Fibroblast of lung (primary cell): ENCODE results near the gene FCHO2. TPM values are rescaled to one million over a fixed set of nuclear protein-coding genes. Genes with fewer than 3 reads are reported as not detected.

Experiments
- DNase-seq, 2 donors: peaks; one replicate each; pipeline versions ENCODE4 v3.0.0 to v3.0.0-alpha.2; 2010; ENCODE audit warnings: low read depth in 2 of 2
- H2AFZ ChIP-seq: 2 replicates; pipeline ENCODE4 v1.5.1; 2012; ENCODE audit warnings: low read length, control low read depth, inconsistent platforms
- H3K27ac ChIP-seq: 2 replicates; pipeline ENCODE4 v1.5.1; 2011; ENCODE audit warnings: low read length, control low read depth; ENCODE audit not compliant: insufficient read depth
- H3K27me3 ChIP-seq: 2 replicates; pipeline ENCODE4 v1.5.1; 2011; ENCODE audit warnings: mild to moderate bottlenecking, low read length; ENCODE audit not compliant: control insufficient read depth, insufficient read depth
- H3K36me3 ChIP-seq: 2 replicates; pipeline ENCODE4 v1.5.1; 2011; ENCODE audit warnings: low read length; ENCODE audit not compliant: control insufficient read depth, insufficient read depth
- H3K4me1 ChIP-seq: 2 replicates; pipeline ENCODE4 v1.5.1; 2011; ENCODE audit warnings: low read length; ENCODE audit not compliant: control insufficient read depth, insufficient read depth; ENCODE audit errors: extremely low read depth
- H3K4me2 ChIP-seq: 2 replicates; pipeline ENCODE4 v1.5.1; 2011; ENCODE audit warnings: low read length, control low read depth; ENCODE audit not compliant: insufficient read depth; ENCODE audit errors: extremely low read depth
- H3K4me3 ChIP-seq, 4 experiments: fragments of 200-600 bp in 1 of 4; sonication (generic) in 1 of 4; replicated peaks in 1 of 4; 2 replicates each; pipeline ENCODE4 v1.5.1; 2011 to 2016; ENCODE audit warnings: low read length in 4 of 4, low read depth in 3 of 4, mild to moderate bottlenecking in 3 of 4, control low read depth in 2 of 4, inconsistent platforms in 1 of 4, mixed read lengths in 1 of 4; ENCODE audit not compliant: insufficient read depth in 1 of 4; ENCODE audit errors: control extremely low read depth in 1 of 4
- H3K79me2 ChIP-seq: 2 replicates; pipeline ENCODE4 v1.5.1; 2012; ENCODE audit warnings: mild to moderate bottlenecking, low read length, inconsistent platforms; ENCODE audit not compliant: control insufficient read depth, insufficient read depth
- H3K9ac ChIP-seq: 2 replicates; pipeline ENCODE4 v1.5.1; 2011; ENCODE audit warnings: mild to moderate bottlenecking, low read length, control low read depth; ENCODE audit not compliant: insufficient read depth
- H3K9me3 ChIP-seq: 2 replicates; pipeline ENCODE4 v1.5.1; 2012; ENCODE audit warnings: low read depth, low read length; ENCODE audit not compliant: control insufficient read depth, insufficient read depth
- H4K20me1 ChIP-seq: 2 replicates; pipeline ENCODE4 v1.5.1; 2011; ENCODE audit warnings: low read length; ENCODE audit not compliant: control insufficient read depth, insufficient read depth; ENCODE audit errors: extremely low read depth
- CTCF ChIP-seq, 2 donors: IDR thresholded peaks in 1 of 2; conservative IDR thresholded peaks in 1 of 2; 1 replicate in 1 of 2; 2 replicates in 1 of 2; pipeline ENCODE4 v1.5.1; 2011 to 2012; ENCODE audit warnings: low read length in 2 of 2, control low read depth in 1 of 2, inconsistent platforms in 1 of 2, low read depth in 1 of 2, mild to moderate bottlenecking in 1 of 2
- EZH2 ChIP-seq: IDR thresholded peaks from 2 replicates; pipeline ENCODE4 v1.5.1; 2012; ENCODE audit warnings: low read length, control low read depth, mild to moderate bottlenecking; ENCODE audit errors: missing control alignments
- polyA plus RNA-seq, 2 donors: library from polyadenylated mRNA; depleted of rRNA in 1 of 2; stranded (reverse) in 1 of 2; unstranded in 1 of 2; fragments of >200 nt; gene quantifications; 2 replicates each; pipeline ENCODE4 v1.2.1, GENCODE V29; 2011 to 2012; ENCODE audit warnings: missing spikeins in 1 of 2
- total RNA-seq: library from RNA; depleted of rRNA; stranded (reverse); fragments of >200 nt; gene quantifications from 2 replicates; pipeline ENCODE4 v1.2.1, GENCODE V29; 2014

Gene FCHO2
- total and polyA plus RNA-seq, 2 donors (not counting 1 experiment from before 2014, with no cell fraction given), result 11.3 to 19.2 TPM

GRCh38 chr5:73027361-73027760 lies 71.5 kb downstream of the FCHO2 start:
- TF ChIP-seq EZH2 (no peak), CTCF (conservative IDR thresholded peaks at IDR 0.05 in 1 of 2, IDR thresholded peaks at IDR 0.05 in 1 of 2; ENCODE audit: low read depth in 1 of 2, low read length in 2 of 2) (peak in 1 of 2 donors; percentile 13)
- no peaks in the 10 kb centered on the region for H3K9me3 ChIP-seq
- no peak overlapping the region for H3K9ac ChIP-seq
- H3K27ac ChIP-seq, result no peak overlapping the region
- no peaks in the 10 kb centered on the region for H3K36me3 ChIP-seq
- no peak overlapping the region for H2AFZ ChIP-seq
- no peaks in the 10 kb centered on the region for H3K27me3 ChIP-seq
- H3K4me2 ChIP-seq, result no peak overlapping the region
- H3K79me2 ChIP-seq, result no peaks in the 10 kb centered on the region
- H4K20me1 ChIP-seq, result no peaks in the 10 kb centered on the region
- H3K4me3 ChIP-seq, result no peak overlapping the region
- peaks cover 15% of the 10 kb centered on the region for H3K4me1 ChIP-seq
- DNase-seq, result no peak

- Histone ChIP-seq H3K36me3 (no peaks in the 10 kb centered on the region), H3K79me2 (no peaks in the 10 kb centered on the region), H3K27me3 (no peaks in the 10 kb centered on the region), H3K9ac (no peak overlapping the region), H3K9me3 (no peaks in the 10 kb centered on the region), H3K4me1 (peaks cover 15% of the 10 kb centered on the region), H2AFZ (no peak overlapping the region), H3K27ac (no peak overlapping the region), H3K4me3 (no peak overlapping the region), H3K4me2 (no peak overlapping the region), H4K20me1 (no peaks in the 10 kb centered on the region)
- TF ChIP-seq EZH2, result no peak
- TF ChIP-seq CTCF (conservative IDR thresholded peaks at IDR 0.05 in 1 of 2, IDR thresholded peaks at IDR 0.05 in 1 of 2; ENCODE audit: low read depth in 1 of 2, low read length in 2 of 2), result no peak
- DNase-seq, result no peak
Measured at GRCh38 chr5:73027816-73028215, 72.0 kb downstream of the FCHO2 start.

GRCh38 chr5:73028991-73029595 lies 73.3 kb downstream of the FCHO2 start:
- DNase-seq, result peak; percentile 43 to 52
- H3K4me3 ChIP-seq, result no peak overlapping the region
- H3K27me3 ChIP-seq, result no peaks in the 10 kb centered on the region
- H4K20me1 ChIP-seq, result no peaks in the 10 kb centered on the region
- no peak overlapping the region for H2AFZ ChIP-seq
- no peak overlapping the region for H3K4me2 ChIP-seq
- H3K36me3 ChIP-seq, result no peaks in the 10 kb centered on the region
- H3K9ac ChIP-seq, result no peak overlapping the region
- H3K9me3 ChIP-seq, result no peaks in the 10 kb centered on the region
- H3K79me2 ChIP-seq, result no peaks in the 10 kb centered on the region
- TF ChIP-seq EZH2 (no peak), CTCF (conservative IDR thresholded peaks at IDR 0.05 in 1 of 2, IDR thresholded peaks at IDR 0.05 in 1 of 2; ENCODE audit: low read depth in 1 of 2, low read length in 2 of 2) (no peak)
- no peak overlapping the region for H3K27ac ChIP-seq
- H3K4me1 ChIP-seq, result peaks cover 15% of the 10 kb centered on the region
